OCI-LY7 (cell line): Measurements from ENCODE around the gene MTFP1.

ENCODE experiments used
- CTCF ChIP-seq: fragments of 200-600 bp; sonication (generic); conservative IDR thresholded peaks from 2 replicates; pipeline ENCODE4 v1.5.1; 2014; ENCODE audit warnings: mild to moderate bottlenecking, antibody characterized with exemption, low read length, moderate library complexity, mixed read lengths
- EZH2phosphoT487 ChIP-seq: fragments of 200-600 bp; sonication (generic); IDR thresholded peaks from 2 replicates; pipeline ENCODE4 v1.6.1; 2018; ENCODE audit warnings: low read depth, borderline replicate concordance, mild to moderate bottlenecking, mixed run types, antibody characterized with exemption, low read length, moderate library complexity, mixed read lengths

- TF ChIP-seq CTCF, result peak; percentile 67
- TF ChIP-seq EZH2phosphoT487, result no peak
These were observed 10.1 kb downstream of the MTFP1 start for GRCh38 chr22:30435674-30436126.
